A673 (cell line): ENCODE data around the gene CYP1B1. TPM values are rescaled to one million over a fixed set of nuclear protein-coding genes. Genes with fewer than 3 reads are reported as not detected.

Experiments
- BruUV-seq: library from RNA; stranded (reverse); fragments of 400-500 nt; replicated peaks from 2 replicates; lab custom pipeline; 2021; lab: Mats Ljungman, UMichigan
- CTCF ChIA-PET: fragments of 300-600 bp; sonication (Branson Sonifier 250); formaldehyde crosslinking; loops from one replicate; lab custom pipeline; 2022; ENCODE audit warnings: antibody characterized with exemption; lab: Charles Lee
- POLR2A ChIA-PET: fragments of 300-600 bp; sonication (Branson Sonifier 250); formaldehyde crosslinking; loops from one replicate; lab custom pipeline; 2022; ENCODE audit warnings: antibody characterized with exemption; ENCODE audit not compliant: low non-redundant PET; lab: Charles Lee
- DNase-seq: peaks from one replicate; pipeline ENCODE4 v3.0.0-alpha.2; 2015; ENCODE audit warnings: low spot score
- H3K27ac ChIP-seq: fragments of 200-600 bp; sonication (generic); 2 replicates; pipeline ENCODE4 v1.5.1; 2016; ENCODE audit warnings: mixed run types, low read depth, mild to moderate bottlenecking, mixed read lengths, antibody characterized with exemption, low read length; ENCODE audit not compliant: poor library complexity, severe bottlenecking
- H3K27me3 ChIP-seq: fragments of 200-600 bp; sonication (generic); replicated peaks from 2 replicates; pipeline ENCODE4 v1.6.1; 2017; ENCODE audit warnings: mixed run types, low read depth, mild to moderate bottlenecking, mixed read lengths, antibody characterized with exemption, low read length; ENCODE audit not compliant: insufficient read depth, poor library complexity
- H3K36me3 ChIP-seq: fragments of 200-600 bp; sonication (generic); 2 replicates; pipeline ENCODE4 v1.6.1; 2016; ENCODE audit warnings: mixed run types, mild to moderate bottlenecking, mixed read lengths, antibody characterized with exemption, low read length; ENCODE audit not compliant: insufficient read depth, poor library complexity, severe bottlenecking
- H3K4me1 ChIP-seq: fragments of 200-600 bp; sonication (generic); 2 replicates; pipeline ENCODE4 v1.6.1; 2017; ENCODE audit warnings: mixed run types, mild to moderate bottlenecking, mixed read lengths, antibody characterized with exemption, low read length; ENCODE audit not compliant: insufficient read depth, poor library complexity, severe bottlenecking
- H3K4me3 ChIP-seq: fragments of 200-600 bp; sonication (generic); 2 replicates; pipeline ENCODE4 v1.5.1; 2016; ENCODE audit warnings: low read depth, mixed run types, mild to moderate bottlenecking, mixed read lengths, low read length; ENCODE audit not compliant: poor library complexity, severe bottlenecking
- H3K9me3 ChIP-seq: fragments of 200-600 bp; sonication (generic); 2 replicates; pipeline ENCODE4 v1.6.1; 2016; ENCODE audit warnings: mixed run types, low read depth, mild to moderate bottlenecking, mixed read lengths, antibody characterized with exemption, low read length; ENCODE audit not compliant: poor library complexity, severe bottlenecking
- CTCF ChIP-seq: fragments of 300-800, 200-600 bp; sonication (generic); conservative IDR thresholded peaks from 2 replicates; pipeline ENCODE4 v1.5.1; 2017; ENCODE audit warnings: low read depth, mild to moderate bottlenecking, antibody characterized with exemption, low read length, moderate library complexity, mixed read lengths
- EZH2 ChIP-seq: fragments of 200-600 bp; sonication (generic); IDR thresholded peaks from 2 replicates; pipeline ENCODE4 v1.6.1; 2017; ENCODE audit warnings: borderline replicate concordance, low read depth, mild to moderate bottlenecking, mixed read lengths, antibody characterized with exemption, low read length; ENCODE audit not compliant: poor library complexity, severe bottlenecking
- intact Hi-C: fragments of 100-400 bp; cut with micrococcal nuclease; formaldehyde crosslinking; loops from one replicate; pipeline ENCODE4 v1.10.0; 2022; ENCODE audit not compliant: unreplicated experiment
- total RNA-seq: library from RNA; stranded (reverse); gene quantifications from 2 replicates; pipeline ENCODE4 v1.2.3, GENCODE V29; 2021

Gene CYP1B1
- total RNA-seq, 1 experiment from 2014 or later: 0.92 TPM

GRCh38 chr2:38038682-38039081 lies 37.3 kb downstream of the CYP1B1 start:
- TF ChIP-seq CTCF: no peak
- no peak for TF ChIP-seq EZH2
- CTCF ChIA-PET: interaction anchor here (0.7 to 1.1 kb wide), 2 partner anchors 57 to 206 kb away, joined by 3 to 6 read pairs; no protein-coding TSS in a partner anchor
- intact Hi-C loops: no loop called here
- Histone ChIP-seq H3K4me1 (no peaks in the 10 kb centered on the region), H3K27me3 (peaks cover 22% of the 10 kb centered on the region), H3K27ac (no peak overlapping the region), H3K4me3 (peak overlapping the region; percentile 14), H3K9me3 (no peaks in the 10 kb centered on the region), H3K36me3 (no peaks in the 10 kb centered on the region)
- POLR2A ChIA-PET: no interaction called here
- DNase-seq: no peak
- BruUV-seq: no TSS peak

GRCh38 chr2:38037757-38038621 lies 38.0 kb downstream of the CYP1B1 start:
- H3K27me3 ChIP-seq: peaks cover 20% of the 10 kb centered on the region
- H3K36me3 ChIP-seq: no peaks in the 10 kb centered on the region
- H3K4me1 ChIP-seq: no peaks in the 10 kb centered on the region
- BruUV-seq: no TSS peak
- H3K27ac ChIP-seq: no peak overlapping the region
- no peak for TF ChIP-seq EZH2
- TF ChIP-seq CTCF: peak; percentile 45
- POLR2A ChIA-PET: interaction anchor here (0.5 kb wide), 1 partner anchor 38 kb away, joined by 4 read pairs; no protein-coding TSS in a partner anchor
- H3K9me3 ChIP-seq: no peaks in the 10 kb centered on the region
- peak overlapping the region; percentile 14 for H3K4me3 ChIP-seq
- intact Hi-C loops: no loop called here
- CTCF ChIA-PET: interaction anchor here (0.7 to 1.1 kb wide), 2 partner anchors 56 to 206 kb away, joined by 3 to 6 read pairs; no protein-coding TSS in a partner anchor
- peak; percentile 45 for DNase-seq

- ChIA-PET POLR2A (no interaction called here), CTCF (no interaction called here)
- intact Hi-C loops: no loop called here
- no peak overlapping the region for H3K27ac ChIP-seq
- H3K36me3 ChIP-seq: no peaks in the 10 kb centered on the region
- no peak overlapping the region for H3K4me3 ChIP-seq
- H3K27me3 ChIP-seq: peaks cover 18% of the 10 kb centered on the region
- no peaks in the 10 kb centered on the region for H3K4me1 ChIP-seq
- BruUV-seq: no TSS peak
- TF ChIP-seq EZH2 (no peak), CTCF (no peak)
- no peaks in the 10 kb centered on the region for H3K9me3 ChIP-seq
- no peak for DNase-seq
Observed at GRCh38 chr2:38037325-38037724, 38.6 kb downstream of the CYP1B1 start.
